Measurements from ENCODE around the gene ADGRG6. TPM values are rescaled to one million over a fixed set of nuclear protein-coding genes. Genes with fewer than 3 reads are reported as not detected.

Gene ADGRG6
- total RNA-seq, 4 donors from 2014 or later, result 56.6 to 147 (median 69.1) TPM

DNA sequence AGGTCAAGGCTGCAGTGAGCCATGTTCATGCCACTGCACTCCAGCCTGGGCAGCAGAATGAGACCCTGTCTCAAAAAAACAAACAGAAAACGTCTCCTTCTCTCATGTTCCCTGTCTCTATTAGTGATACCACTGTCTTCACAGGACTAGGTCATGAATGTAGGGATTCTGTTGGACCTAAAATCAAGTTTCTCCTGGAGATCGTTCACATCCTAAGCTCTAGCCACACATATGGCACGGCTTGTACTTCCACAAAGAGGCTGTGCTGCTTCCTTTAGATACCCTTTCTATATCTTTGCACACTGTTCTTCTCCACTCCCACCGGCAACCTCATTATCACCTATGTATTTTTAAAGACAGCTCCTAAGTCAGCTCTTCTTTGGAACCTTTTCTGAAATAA is 96.5 kb downstream of the ADGRG6 start:
- Histone ChIP-seq H3K27ac (no peak overlapping the region), H3K36me3 (peaks cover 4% of the 10 kb centered on the region), H3K27me3 (no peaks in the 10 kb centered on the region), H3K4me1 (no peaks in the 10 kb centered on the region), H3K9me3 (no peaks in the 10 kb centered on the region), H3K4me3 (no peak overlapping the region)
- DNase-seq (ENCODE audit: low spot score in 2 of 2), result no peak
- 94% methylated on average over 4 of the region's 4 CpGs for WGBS
- TF ChIP-seq POLR2AphosphoS5 (IDR thresholded peaks at IDR 0.05), result no peak
- TF ChIP-seq EP300 (IDR thresholded peaks at IDR 0.05), result no peak
- TF ChIP-seq, protein P1, sequence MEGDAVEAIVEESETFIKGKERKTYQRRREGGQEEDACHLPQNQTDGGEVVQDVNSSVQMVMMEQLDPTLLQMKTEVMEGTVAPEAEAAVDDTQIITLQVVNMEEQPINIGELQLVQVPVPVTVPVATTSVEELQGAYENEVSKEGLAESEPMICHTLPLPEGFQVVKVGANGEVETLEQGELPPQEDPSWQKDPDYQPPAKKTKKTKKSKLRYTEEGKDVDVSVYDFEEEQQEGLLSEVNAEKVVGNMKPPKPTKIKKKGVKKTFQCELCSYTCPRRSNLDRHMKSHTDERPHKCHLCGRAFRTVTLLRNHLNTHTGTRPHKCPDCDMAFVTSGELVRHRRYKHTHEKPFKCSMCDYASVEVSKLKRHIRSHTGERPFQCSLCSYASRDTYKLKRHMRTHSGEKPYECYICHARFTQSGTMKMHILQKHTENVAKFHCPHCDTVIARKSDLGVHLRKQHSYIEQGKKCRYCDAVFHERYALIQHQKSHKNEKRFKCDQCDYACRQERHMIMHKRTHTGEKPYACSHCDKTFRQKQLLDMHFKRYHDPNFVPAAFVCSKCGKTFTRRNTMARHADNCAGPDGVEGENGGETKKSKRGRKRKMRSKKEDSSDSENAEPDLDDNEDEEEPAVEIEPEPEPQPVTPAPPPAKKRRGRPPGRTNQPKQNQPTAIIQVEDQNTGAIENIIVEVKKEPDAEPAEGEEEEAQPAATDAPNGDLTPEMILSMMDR (IDR thresholded peaks at IDR 0.05), result no peak
- no peak for TF ChIP-seq POLR2A (IDR thresholded peaks at IDR 0.05)

DNA sequence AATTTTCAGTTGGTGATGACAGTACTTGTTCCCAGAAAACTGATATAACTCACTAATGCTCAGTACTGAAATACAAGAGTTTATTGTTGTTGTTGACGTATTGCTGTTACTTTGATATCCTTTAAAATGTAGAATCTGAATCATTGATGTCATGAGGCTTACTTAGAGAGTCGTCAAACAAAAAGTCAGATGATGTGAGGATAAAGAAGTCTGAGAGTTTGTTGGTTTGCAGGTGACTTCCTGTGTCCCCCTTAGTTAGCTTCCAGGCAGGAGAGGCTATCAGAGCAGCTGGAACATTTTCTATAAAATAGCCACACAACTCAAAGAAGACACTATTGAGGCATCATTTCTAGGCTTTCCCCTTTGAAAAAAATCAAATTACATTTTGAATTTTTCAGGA is 97.9 kb downstream of the ADGRG6 start:
- H3K27ac ChIP-seq, result no peak overlapping the region
- H3K4me1 ChIP-seq, result no peaks in the 10 kb centered on the region
- TF ChIP-seq POLR2A (IDR thresholded peaks at IDR 0.05), result no peak
- TF ChIP-seq EP300 (IDR thresholded peaks at IDR 0.05), result no peak
- TF ChIP-seq, protein P1 (IDR thresholded peaks at IDR 0.05), result no peak
- no peak for TF ChIP-seq POLR2AphosphoS5 (IDR thresholded peaks at IDR 0.05)
- DNase-seq (ENCODE audit: low spot score in 2 of 2), result no peak
- H3K4me3 ChIP-seq, result no peak overlapping the region
- peaks cover 4% of the 10 kb centered on the region for H3K36me3 ChIP-seq
- H3K9me3 ChIP-seq, result no peaks in the 10 kb centered on the region
- WGBS, result 86% methylated on average over 2 of the region's 2 CpGs
- H3K27me3 ChIP-seq, result no peaks in the 10 kb centered on the region

DNA sequence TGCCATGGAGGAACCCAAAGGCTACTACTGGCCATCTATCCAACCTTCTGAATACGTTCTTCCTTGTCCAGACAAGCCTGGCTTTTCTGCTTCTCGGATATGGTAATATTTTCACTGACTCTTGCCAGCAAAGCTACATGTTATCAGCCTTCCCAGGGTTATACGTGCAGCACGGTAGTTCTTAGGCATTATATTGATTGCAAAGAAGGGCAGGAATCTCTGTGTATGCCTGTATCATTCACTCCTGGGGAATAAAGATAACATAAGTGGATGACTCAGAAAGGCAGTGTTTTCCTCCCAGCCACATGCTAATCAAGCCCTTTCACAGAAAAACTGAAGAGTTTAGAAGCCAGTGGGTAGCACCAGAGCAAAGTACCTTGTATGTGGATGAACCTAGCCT is 98.7 kb downstream of the ADGRG6 start:
- no peak for TF ChIP-seq POLR2A (IDR thresholded peaks at IDR 0.05)
- TF ChIP-seq POLR2AphosphoS5 (IDR thresholded peaks at IDR 0.05), result no peak
- TF ChIP-seq, protein P1 (IDR thresholded peaks at IDR 0.05), result no peak
- TF ChIP-seq EP300 (IDR thresholded peaks at IDR 0.05), result no peak
- no peak for DNase-seq (ENCODE audit: low spot score in 2 of 2)
- Histone ChIP-seq H3K27me3 (no peaks in the 10 kb centered on the region), H3K4me3 (no peak overlapping the region), H3K27ac (no peak overlapping the region), H3K4me1 (no peaks in the 10 kb centered on the region), H3K9me3 (no peaks in the 10 kb centered on the region), H3K36me3 (peaks cover 4% of the 10 kb centered on the region)
- WGBS, result 59% methylated on average over 4 of the region's 4 CpGs

DNA sequence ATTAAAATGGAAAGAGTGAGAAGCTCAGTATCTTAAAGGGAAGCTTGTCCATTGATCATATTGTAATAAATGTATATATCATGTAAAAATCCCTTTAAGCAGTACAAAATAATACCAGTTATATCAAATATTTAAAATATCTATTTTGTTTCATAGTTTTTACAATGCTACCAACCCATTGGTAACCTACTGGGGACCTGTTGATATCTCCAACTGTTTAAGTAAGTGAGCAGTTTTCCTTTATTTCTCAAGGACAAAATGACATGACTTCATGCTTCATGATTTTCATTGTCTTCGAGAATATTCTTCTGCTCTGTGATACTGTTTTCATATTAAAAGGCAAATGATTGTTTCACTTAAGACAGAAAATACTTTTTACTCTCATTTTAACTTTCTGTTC is 100.0 kb downstream of the ADGRG6 start:
- WGBS, result 89% methylated on average over 1 of the region's 1 CpG
- no peak for TF ChIP-seq EP300 (IDR thresholded peaks at IDR 0.05)
- no peak for TF ChIP-seq POLR2A (IDR thresholded peaks at IDR 0.05)
- no peak for TF ChIP-seq POLR2AphosphoS5 (IDR thresholded peaks at IDR 0.05)
- TF ChIP-seq, protein P1 (IDR thresholded peaks at IDR 0.05), result no peak
- H3K4me3 ChIP-seq, result no peak overlapping the region
- DNase-seq (ENCODE audit: low spot score in 2 of 2), result no peak
- H3K4me1 ChIP-seq, result no peaks in the 10 kb centered on the region
- no peaks in the 10 kb centered on the region for H3K9me3 ChIP-seq
- H3K27me3 ChIP-seq, result no peaks in the 10 kb centered on the region
- no peak overlapping the region for H3K27ac ChIP-seq
- peaks cover 4% of the 10 kb centered on the region for H3K36me3 ChIP-seq

DNA sequence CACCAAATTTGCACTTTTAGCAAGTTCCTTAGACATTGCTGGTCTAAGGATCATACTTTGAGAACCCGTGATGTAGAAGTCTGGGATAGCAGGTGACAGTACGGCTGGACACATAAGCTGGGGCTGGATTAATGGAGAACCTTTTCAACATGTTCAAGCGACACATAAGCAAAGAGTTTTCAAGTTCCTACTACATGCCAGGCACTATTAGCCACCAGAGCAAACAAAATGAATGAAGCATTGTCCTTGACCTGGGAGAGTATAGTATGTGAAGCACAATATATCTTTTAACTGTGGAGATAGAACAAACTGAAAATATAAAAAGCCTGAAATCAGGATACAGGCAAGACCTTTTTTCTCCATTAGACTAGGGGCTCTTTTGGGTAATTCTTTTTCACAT is 102.9 kb downstream of the ADGRG6 start:
- Histone ChIP-seq H3K27me3 (no peaks in the 10 kb centered on the region), H3K36me3 (no peaks in the 10 kb centered on the region), H3K27ac (no peak overlapping the region), H3K4me3 (no peak overlapping the region), H3K9me3 (no peaks in the 10 kb centered on the region), H3K4me1 (no peaks in the 10 kb centered on the region)
- 86% methylated on average over 3 of the region's 3 CpGs for WGBS
- DNase-seq (ENCODE audit: low spot score in 2 of 2), result no peak
- TF ChIP-seq, protein P1 (IDR thresholded peaks at IDR 0.05), result no peak
- TF ChIP-seq EP300 (IDR thresholded peaks at IDR 0.05) (no peak), POLR2A (IDR thresholded peaks at IDR 0.05) (no peak), POLR2AphosphoS5 (IDR thresholded peaks at IDR 0.05) (no peak)

All from suprapubic skin (tissue), 4 donors.